ENCODE data around the gene PEX5L. TPM values are rescaled to one million over a fixed set of nuclear protein-coding genes. Genes with fewer than 3 reads are reported as not detected.

PEX5L gene
- total RNA-seq, 4 donors from 2014 or later = 0.13 to 2.0 TPM; not detected in 2

GRCh38 chr3:179958143-179958542 is 78.6 kb downstream of the PEX5L start:
- H3K9me3 ChIP-seq = no peaks in the 10 kb centered on the region
- no peaks in the 10 kb centered on the region for H3K36me3 ChIP-seq
- H3K4me1 ChIP-seq = no peaks in the 10 kb centered on the region
- intact Hi-C loops (cut with DNase I) = no loop called here
- no peaks in the 10 kb centered on the region for H3K27me3 ChIP-seq
- H3K27ac ChIP-seq = no peak overlapping the region
- TF ChIP-seq POLR2A (IDR thresholded peaks at IDR 0.05) (no peak), CTCF (IDR thresholded peaks at IDR 0.05) (no peak)
- 70 to 86% methylated on average over 2 of the region's 2 CpGs for WGBS, 2 donors
- no peak for DNase-seq
- no peak overlapping the region for H3K4me3 ChIP-seq (replicated peaks in 1 of 3)

- intact Hi-C loops (cut with DNase I) = no loop called here
- TF ChIP-seq POLR2A (IDR thresholded peaks at IDR 0.05) (no peak), CTCF (IDR thresholded peaks at IDR 0.05) (no peak)
- WGBS, 2 donors = 34 to 58% methylated on average over 2 of the region's 2 CpGs
- DNase-seq = no peak
- Histone ChIP-seq H3K9me3 (no peaks in the 10 kb centered on the region), H3K36me3 (no peaks in the 10 kb centered on the region), H3K27ac (no peak overlapping the region), H3K4me1 (no peaks in the 10 kb centered on the region), H3K4me3 (replicated peaks in 1 of 3) (no peak overlapping the region), H3K27me3 (no peaks in the 10 kb centered on the region)
Measured at GRCh38 chr3:179957264-179957845, 79.4 kb downstream of the PEX5L start.

GRCh38 chr3:179956416-179956830 is 80.3 kb downstream of the PEX5L start:
- no peak overlapping the region for H3K27ac ChIP-seq
- H3K4me3 ChIP-seq (replicated peaks in 1 of 3) = no peak overlapping the region
- no peaks in the 10 kb centered on the region for H3K36me3 ChIP-seq
- WGBS, 2 donors = 89 to 94% methylated on average over 7 of the region's 7 CpGs
- no peak for DNase-seq
- H3K27me3 ChIP-seq = no peaks in the 10 kb centered on the region
- H3K4me1 ChIP-seq = no peaks in the 10 kb centered on the region
- intact Hi-C loops (cut with DNase I) = no loop called here
- TF ChIP-seq CTCF (IDR thresholded peaks at IDR 0.05) = no peak
- H3K9me3 ChIP-seq = no peaks in the 10 kb centered on the region

- intact Hi-C loops (cut with DNase I) = no loop called here
- TF ChIP-seq POLR2A (IDR thresholded peaks at IDR 0.05) = no peak
- TF ChIP-seq CTCF (IDR thresholded peaks at IDR 0.05) = no peak
- H3K36me3 ChIP-seq = no peaks in the 10 kb centered on the region
Measured at GRCh38 chr3:179955809-179956208, 80.9 kb downstream of the PEX5L start.

GRCh38 chr3:179955286-179955685 is 81.5 kb downstream of the PEX5L start:
- Histone ChIP-seq H3K27me3 (no peaks in the 10 kb centered on the region), H3K4me1 (no peaks in the 10 kb centered on the region), H3K9me3 (no peaks in the 10 kb centered on the region), H3K27ac (no peak overlapping the region), H3K4me3 (replicated peaks in 1 of 3) (no peak overlapping the region), H3K36me3 (no peaks in the 10 kb centered on the region)
- no peak for DNase-seq
- intact Hi-C loops (cut with DNase I) = no loop called here
- WGBS, 2 donors = 80 to 81% methylated on average over 5 of the region's 5 CpGs
- TF ChIP-seq POLR2A (IDR thresholded peaks at IDR 0.05) (no peak), CTCF (IDR thresholded peaks at IDR 0.05) (no peak)

More at GRCh38 chr3:179955809-179956208, 80.9 kb downstream of the PEX5L start:
- H3K27me3 ChIP-seq = no peaks in the 10 kb centered on the region
- H3K4me3 ChIP-seq (replicated peaks in 1 of 3) = no peak overlapping the region
- 66 to 74% methylated on average over 3 of the region's 3 CpGs for WGBS, 2 donors
- no peak overlapping the region for H3K27ac ChIP-seq
- H3K9me3 ChIP-seq = no peaks in the 10 kb centered on the region
- DNase-seq = no peak
- no peaks in the 10 kb centered on the region for H3K4me1 ChIP-seq
